CD4-positive, alpha-beta T cell treated with Interleukin-6 at 100 ng/mL for 8 hours (primary cell): ENCODE data around the gene GNPDA2.
A peak's percentile ranks its signal among the peaks of the same experiment; 100 is the strongest.

Source experiments
- DNase-seq: peaks from one replicate; pipeline ENCODE4 v3.0.0-alpha.2; 2020; ENCODE audit warnings: mixed read lengths, low spot score

The GNPDA2 gene

DNA sequence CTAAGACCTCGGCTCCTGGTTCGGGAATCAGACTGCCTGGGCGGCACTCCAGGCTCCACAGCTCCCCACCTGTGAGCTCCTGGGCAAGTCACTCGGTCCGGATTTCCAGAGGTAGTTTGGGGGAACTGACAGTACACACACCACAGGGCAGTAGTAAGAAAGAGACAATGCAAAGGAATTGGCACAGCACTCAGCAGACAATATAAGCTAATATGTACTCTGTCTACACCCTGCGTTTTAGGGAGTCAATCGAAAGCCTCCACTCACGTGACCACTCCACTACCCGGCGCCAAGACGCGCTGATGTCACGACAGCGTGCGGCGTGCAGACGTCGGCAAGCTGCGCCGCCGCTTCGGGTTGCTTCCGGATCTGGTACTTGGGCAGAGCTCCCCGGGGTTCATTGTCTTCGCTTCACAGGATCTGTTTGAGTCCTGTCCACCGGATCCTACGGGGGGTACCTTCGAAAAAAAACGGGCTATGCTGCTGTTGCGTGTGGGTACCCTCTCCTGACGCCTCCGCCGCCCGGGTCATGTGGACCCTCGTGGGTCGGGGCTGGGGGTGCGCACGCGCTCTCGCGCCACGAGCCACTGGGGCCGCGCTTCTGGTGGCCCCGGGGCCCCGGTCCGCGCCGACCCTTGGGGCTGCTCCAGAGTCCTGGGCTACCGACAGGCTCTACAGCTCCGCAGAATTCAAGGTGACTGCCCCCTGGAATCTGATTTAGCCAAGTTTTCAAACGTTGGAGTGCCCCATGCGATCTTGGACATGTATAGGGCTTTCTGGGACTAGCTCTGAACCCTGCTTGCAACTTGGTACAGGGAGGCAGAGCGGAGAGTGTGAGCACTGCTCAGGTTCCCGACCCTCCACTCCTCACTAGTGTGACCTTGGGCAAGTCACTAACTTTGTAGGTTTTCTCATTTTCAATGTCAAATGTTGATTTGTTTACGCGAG is 48.0 kb downstream of the GNPDA2 start, which contains the start of gene GUF1:
GUF1 (plus strand) TSS at position 327 of the 948 bp plus-strand sequence; CDS start at position 530, 203 bp downstream.
- DNase-seq: peak; percentile 86

GRCh38 chr4:44675366-44675765 is 51.0 kb downstream of the GNPDA2 start:
- no peak for DNase-seq

GRCh38 chr4:44674471-44674870 is 51.9 kb downstream of the GNPDA2 start:
- DNase-seq: no peak

DNA sequence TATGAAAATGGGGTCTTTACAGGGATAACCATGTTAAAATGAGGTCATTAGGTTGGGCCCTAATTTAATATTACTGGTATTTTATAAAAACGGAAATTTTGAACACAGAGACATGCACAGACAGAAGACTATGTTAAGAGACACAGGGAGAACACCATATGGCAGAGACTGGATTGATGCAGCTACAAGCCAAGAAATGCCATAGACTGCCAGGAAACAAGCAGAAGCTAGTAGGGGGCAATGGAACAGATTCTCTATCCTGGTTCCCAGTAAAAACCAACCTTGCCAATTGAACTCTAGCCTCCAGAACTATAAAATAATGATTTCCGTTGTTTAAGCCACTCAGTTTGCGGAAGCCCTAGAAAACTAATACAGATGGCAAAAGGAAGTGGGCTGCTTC is 54.7 kb downstream of the GNPDA2 start:
- DNase-seq: no peak

DNA sequence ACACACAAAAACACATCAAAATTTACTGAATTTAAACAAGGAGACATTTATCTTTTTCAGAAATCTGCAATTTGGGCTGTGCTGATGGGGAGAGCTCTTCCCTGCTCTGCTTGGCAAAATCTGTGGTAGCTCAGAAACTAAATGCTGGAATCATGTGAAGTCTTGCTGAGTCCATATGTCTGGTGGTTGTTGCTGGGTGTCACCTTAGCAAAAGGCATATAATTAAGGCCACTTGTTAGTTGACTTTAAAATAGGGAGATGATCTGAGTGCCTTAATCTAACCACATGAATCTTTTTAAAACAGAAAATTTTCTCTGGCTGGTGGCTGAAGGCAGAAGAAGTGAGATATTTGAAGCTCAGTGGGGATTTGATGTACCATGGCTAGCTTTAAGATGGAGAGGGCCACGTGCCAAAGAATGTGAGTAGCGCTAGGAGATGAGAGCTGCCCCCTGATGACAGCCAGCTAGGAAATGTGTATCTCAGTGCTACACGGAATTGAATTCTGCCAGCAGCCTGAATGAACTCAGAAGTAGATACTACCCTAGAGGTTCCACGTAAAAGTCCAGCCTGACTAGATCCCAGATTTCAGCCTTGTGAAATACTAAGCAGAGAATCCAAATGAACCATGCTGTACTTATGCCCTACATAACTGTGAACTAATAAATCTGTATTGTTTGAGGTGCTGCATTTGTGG is 55.7 kb downstream of the GNPDA2 start:
- DNase-seq: no peak

DNA sequence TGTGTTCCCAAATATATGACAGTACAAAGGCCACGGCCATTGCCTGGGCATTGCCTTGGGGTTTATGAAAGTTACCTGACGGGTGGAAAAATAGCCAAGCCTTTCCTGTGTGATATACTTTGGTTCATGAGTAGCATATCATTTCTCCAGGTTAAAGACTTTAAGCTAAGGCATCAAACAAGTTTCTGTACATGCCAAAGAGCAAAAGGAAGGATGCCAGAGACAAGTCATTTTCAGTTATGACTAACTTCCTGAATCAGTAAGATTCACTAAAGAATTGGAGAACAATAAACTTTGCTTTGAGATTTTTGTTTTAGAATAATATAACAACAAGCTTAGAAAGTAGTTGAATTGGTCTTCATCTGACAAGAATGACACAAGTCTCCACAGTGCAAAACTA is 57.8 kb downstream of the GNPDA2 start:
- no peak for DNase-seq

DNA sequence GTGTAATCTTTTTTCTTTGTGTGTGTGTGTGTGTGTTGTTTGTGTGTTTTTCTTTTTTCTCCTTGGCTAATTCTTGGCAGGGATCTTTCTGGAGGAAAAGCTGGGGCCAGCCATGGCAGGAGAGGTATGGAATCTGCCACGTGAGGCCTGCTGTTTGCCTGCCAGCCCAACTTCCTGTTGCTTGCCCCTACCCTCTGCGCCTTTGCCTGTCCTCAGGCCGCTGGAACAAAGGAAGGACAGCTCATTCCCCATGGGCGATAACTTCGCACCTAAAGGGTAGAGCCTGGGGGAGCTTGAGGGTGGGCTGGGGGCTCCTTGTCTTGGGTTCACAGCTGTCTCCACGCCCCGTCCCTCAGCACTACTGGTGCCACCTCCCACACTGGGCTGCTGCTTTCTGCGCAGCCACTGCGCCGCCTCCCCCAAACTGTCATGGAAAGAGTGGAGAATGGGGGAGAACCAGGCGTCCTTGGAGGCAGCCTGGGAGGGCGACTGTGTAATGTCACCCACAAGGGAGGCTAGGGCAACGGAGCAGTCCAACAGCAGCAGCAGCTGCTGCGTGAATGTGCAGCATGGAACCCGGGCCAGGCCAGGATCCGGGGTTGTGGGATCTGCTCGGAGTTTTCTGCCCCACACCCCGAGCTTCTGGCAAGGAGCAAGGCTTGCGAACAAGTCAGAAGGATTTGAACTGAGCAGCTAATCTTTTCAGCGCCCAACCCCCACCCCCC is 62.7 kb downstream of the GNPDA2 start:
- no peak for DNase-seq

DNA sequence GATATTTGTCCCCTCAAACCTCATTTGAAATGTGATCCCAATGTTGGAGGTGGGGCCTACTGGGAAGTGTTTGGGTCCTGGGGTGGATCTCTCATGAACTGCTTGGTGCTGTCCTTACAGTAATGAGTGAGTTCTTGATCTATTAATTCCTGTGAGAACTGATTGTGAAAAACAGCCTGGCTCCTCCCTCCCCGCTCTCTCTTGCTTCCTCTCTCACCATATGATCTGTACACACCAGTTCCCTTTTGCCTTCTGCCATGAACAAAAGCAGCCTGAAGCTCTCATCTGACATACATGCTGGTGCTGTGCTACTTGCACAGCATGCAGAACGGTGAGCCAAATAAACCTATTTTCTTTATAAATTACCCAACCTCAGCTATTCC is 63.7 kb downstream of the GNPDA2 start:
- DNase-seq: no peak

DNA sequence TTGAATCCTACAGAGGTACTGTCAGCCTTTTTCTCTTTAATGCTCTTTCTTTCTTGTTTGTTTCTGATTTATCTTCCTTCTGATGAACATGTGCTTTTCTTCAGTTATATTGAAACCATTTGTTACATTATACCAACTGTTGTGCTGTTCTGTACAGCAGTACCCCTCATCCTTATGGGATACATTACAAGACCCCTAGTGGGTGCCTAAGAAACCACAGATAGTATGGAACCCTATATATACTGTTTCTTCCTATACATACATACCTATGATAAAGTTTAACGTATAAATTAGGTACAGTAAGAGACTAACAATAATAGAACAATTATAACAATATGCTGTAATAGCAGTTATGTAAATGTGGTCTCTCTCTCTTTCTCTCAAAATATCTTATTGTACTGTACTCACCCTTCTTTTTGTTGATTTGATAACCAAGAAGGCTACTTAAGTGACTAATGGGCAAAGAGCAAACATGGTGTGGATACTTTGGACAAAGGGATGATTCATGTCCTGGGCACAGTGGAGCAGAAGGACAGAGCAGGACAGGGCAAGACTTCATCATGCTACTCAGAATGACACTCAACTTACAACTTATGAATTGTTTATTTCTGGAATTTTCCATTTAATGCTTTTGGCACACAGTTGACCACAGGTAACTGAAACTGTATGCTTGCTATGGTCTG is 64.3 kb downstream of the GNPDA2 start:
- DNase-seq: no peak

GRCh38 chr4:44660396-44660795 is 66.0 kb downstream of the GNPDA2 start:
- no peak for DNase-seq

DNA sequence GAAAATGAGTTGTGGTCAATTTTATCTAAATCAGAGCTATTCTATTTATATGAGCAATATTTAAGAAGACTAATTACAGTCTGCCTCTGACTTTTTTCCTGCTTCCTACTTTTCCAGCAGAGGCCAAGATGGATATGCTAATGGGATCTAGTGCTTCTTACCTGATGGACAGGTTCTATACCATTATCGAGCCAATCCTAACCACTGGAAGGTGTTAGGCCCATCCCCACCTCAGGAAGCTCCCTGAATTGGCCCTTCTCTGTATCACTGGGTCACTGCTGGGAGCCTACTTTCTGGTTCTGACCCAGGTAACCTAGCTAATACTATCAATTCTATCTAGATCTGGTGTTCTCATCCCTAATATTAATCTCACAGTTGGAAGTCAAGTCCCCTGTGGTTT is 74.4 kb downstream of the GNPDA2 start:
- DNase-seq: no peak
